Panc1 (cell line): ENCODE measurements around the gene MAGI3.

Source experiments
- CTCF ChIP-seq: fragments of 450-650 bp; IDR thresholded peaks from 2 replicates; pipeline ENCODE4 v1.5.1; 2017; ENCODE audit warnings: mild to moderate bottlenecking
- POLR2AphosphoS5 ChIP-seq: IDR thresholded peaks from 2 replicates; pipeline ENCODE4 v1.6.1; 2012; ENCODE audit warnings: mild to moderate bottlenecking, low read depth, low read length, moderate library complexity
- SIN3A ChIP-seq: IDR thresholded peaks from 2 replicates; pipeline ENCODE4 v1.6.1; 2012; ENCODE audit warnings: low read depth, mild to moderate bottlenecking, low read length, moderate library complexity, borderline replicate concordance; ENCODE audit not compliant: insufficient read depth
- TCF7L2 ChIP-seq: IDR thresholded peaks from 2 replicates; pipeline ENCODE4 v1.6.1; 2011; ENCODE audit warnings: mild to moderate bottlenecking, low read depth, low read length, inconsistent platforms

GRCh38 chr1:113630340-113631327 lies 240.3 kb downstream of the MAGI3 start:
- TF ChIP-seq CTCF (no peak), SIN3A (no peak), TCF7L2 (no peak), POLR2AphosphoS5 (no peak)
